Liver (tissue), 2 donors: Measurements from ENCODE around the gene SLC38A6.

ENCODE experiments used
- TF ChIP-seq, protein P1 (sequence below): fragments of 150-350 bp; IDR thresholded peaks from 2 replicates; pipeline ENCODE4 v1.5.1; 2017; ENCODE audit warnings: improper control_type of control experiment, low read depth, low read length; ENCODE audit not compliant: missing input control
- TF ChIP-seq, protein P2 (sequence below): IDR thresholded peaks from 2 replicates; pipeline ENCODE4 v1.6.1; 2016; ENCODE audit warnings: antibody characterized with exemption
- donor health status: healthy.

DNA sequence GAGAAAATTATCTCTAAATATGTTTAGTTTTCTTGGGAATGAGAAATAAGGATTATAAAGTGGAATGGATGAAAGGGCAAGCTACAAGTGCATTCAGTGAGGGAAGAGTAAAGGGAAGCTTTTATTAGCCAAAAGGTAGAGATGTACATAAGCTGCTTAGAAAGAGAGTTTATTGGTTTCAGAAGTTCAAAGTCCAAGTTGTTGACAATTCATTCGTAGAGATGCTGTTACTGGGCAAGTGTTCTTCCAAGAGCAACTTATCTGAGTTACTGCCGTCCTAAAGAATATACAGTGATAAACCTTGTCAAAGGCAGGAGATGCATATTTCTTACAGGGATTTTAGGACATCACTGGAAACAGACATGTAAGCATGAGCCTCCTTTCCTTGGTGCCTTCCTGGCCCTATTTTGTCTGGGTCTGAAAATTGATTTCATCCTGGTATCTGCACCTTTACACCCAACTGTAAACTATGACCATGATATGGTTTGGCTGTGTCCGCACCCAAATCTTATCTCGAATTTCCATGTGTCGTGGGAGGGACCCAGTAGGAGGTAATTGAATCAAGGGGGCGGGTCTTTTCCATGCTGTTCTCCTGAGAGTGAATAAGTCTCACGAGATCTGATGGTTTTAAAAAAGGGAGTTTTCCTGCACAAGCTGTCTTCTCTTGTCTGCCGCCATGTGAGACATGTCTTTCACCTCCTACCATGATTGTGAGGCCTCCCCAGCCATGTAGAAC is 47.0 kb upstream of the SLC38A6 start:
- TF ChIP-seq, protein P1, sequence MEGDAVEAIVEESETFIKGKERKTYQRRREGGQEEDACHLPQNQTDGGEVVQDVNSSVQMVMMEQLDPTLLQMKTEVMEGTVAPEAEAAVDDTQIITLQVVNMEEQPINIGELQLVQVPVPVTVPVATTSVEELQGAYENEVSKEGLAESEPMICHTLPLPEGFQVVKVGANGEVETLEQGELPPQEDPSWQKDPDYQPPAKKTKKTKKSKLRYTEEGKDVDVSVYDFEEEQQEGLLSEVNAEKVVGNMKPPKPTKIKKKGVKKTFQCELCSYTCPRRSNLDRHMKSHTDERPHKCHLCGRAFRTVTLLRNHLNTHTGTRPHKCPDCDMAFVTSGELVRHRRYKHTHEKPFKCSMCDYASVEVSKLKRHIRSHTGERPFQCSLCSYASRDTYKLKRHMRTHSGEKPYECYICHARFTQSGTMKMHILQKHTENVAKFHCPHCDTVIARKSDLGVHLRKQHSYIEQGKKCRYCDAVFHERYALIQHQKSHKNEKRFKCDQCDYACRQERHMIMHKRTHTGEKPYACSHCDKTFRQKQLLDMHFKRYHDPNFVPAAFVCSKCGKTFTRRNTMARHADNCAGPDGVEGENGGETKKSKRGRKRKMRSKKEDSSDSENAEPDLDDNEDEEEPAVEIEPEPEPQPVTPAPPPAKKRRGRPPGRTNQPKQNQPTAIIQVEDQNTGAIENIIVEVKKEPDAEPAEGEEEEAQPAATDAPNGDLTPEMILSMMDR: no peak
- TF ChIP-seq, protein P2, sequence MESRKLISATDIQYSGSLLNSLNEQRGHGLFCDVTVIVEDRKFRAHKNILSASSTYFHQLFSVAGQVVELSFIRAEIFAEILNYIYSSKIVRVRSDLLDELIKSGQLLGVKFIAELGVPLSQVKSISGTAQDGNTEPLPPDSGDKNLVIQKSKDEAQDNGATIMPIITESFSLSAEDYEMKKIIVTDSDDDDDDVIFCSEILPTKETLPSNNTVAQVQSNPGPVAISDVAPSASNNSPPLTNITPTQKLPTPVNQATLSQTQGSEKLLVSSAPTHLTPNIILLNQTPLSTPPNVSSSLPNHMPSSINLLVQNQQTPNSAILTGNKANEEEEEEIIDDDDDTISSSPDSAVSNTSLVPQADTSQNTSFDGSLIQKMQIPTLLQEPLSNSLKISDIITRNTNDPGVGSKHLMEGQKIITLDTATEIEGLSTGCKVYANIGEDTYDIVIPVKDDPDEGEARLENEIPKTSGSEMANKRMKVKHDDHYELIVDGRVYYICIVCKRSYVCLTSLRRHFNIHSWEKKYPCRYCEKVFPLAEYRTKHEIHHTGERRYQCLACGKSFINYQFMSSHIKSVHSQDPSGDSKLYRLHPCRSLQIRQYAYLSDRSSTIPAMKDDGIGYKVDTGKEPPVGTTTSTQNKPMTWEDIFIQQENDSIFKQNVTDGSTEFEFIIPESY: no peak
